ENCODE data around the gene MAML3.

MAML3 gene

DNA sequence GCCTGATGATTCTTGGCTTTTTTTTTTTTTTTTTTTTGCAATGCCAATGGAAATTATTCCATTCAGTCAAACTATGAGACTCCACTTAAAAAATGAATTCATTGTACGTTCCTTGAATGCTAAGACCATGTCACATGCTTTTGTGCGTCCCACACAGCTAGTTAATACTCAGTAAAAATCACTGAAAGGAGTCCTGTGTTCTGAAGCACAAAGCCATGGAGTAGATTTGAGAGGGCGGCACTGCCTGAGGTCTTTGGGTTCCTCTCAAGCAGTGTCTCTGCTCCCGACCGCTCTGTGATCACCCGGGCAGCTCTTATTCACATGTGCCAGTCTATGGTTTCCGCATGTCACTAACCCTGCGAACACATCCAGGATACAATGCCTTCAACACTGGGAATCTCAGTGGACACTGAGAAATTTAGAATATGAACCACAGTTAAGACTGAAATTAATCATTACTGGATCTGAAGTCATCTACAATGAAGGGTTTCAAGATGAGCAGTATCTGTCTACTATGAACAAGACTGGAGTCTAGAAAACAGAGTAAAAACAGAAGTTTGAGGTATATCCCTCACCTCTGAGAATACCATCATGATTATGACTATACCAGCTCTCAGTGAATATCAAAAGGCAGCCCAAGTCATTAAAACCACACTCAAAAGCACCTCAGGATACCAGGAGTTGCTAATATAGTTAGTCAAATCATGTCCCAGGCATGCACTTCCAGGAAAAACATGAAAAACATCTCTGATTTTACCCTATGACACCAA is 295.4 kb downstream of the MAML3 start:
- Histone ChIP-seq H3K9me3 (ENCODE audit: control extremely low read depth in 1 of 5, control insufficient read depth in 4 of 5, insufficient read depth in 2 of 5, low read depth in 1 of 5, low read length in 4 of 5) (no peaks in the 10 kb centered on the region), H3K4me3 (ENCODE audit: control insufficient read depth in 1 of 7, extremely low read depth in 1 of 7, insufficient read depth in 4 of 7, low read depth in 2 of 7, low read length in 6 of 7) (no peak overlapping the region), H3K4me1 (ENCODE audit: control extremely low read depth in 1 of 4, control insufficient read depth in 4 of 4, insufficient read depth in 4 of 4, low read length in 3 of 4) (peaks cover 6 to 25% (median 18%) of the 10 kb centered on the region in 4 experiments), H3K27ac (ENCODE audit: insufficient read depth in 1 of 2, low read depth in 1 of 2, low read length in 2 of 2, poor library complexity in 1 of 2, severe bottlenecking in 2 of 2) (no peak overlapping the region), H3K36me3 (ENCODE audit: control insufficient read depth in 4 of 4, insufficient read depth in 4 of 4, low read length in 3 of 4) (peaks cover 0 to 11% (median 4%) of the 10 kb centered on the region in 4 experiments), H3K27me3 (replicated peaks in 2 of 5; ENCODE audit: control insufficient read depth in 4 of 5, insufficient read depth in 5 of 5, low read length in 4 of 5) (no peaks in the 10 kb centered on the region)
- no peak for DNase-seq
- POLR2A ChIA-PET, result no interaction called here
- CTCF ChIA-PET, result interaction anchor here (0.6 to 0.9 kb wide), 2 partner anchors 43 to 485 kb away, joined by 3 read pairs; no protein-coding TSS in a partner anchor
- 100% methylated on average over 8 of the region's 8 CpGs for WGBS (ENCODE audit: insufficient coverage)

- Histone ChIP-seq H3K9me3 (ENCODE audit: control extremely low read depth in 1 of 5, control insufficient read depth in 4 of 5, insufficient read depth in 2 of 5, low read depth in 1 of 5, low read length in 4 of 5) (no peaks in the 10 kb centered on the region), H3K4me3 (ENCODE audit: control insufficient read depth in 1 of 7, extremely low read depth in 1 of 7, insufficient read depth in 4 of 7, low read depth in 2 of 7, low read length in 6 of 7) (no peak overlapping the region), H3K36me3 (ENCODE audit: control insufficient read depth in 4 of 4, insufficient read depth in 4 of 4, low read length in 3 of 4) (peaks cover 0 to 11% (median 4%) of the 10 kb centered on the region in 4 experiments), H3K27me3 (replicated peaks in 2 of 5; ENCODE audit: control insufficient read depth in 4 of 5, insufficient read depth in 5 of 5, low read length in 4 of 5) (no peaks in the 10 kb centered on the region), H3K4me1 (ENCODE audit: control extremely low read depth in 1 of 4, control insufficient read depth in 4 of 4, insufficient read depth in 4 of 4, low read length in 3 of 4) (peaks cover 6 to 21% (median 18%) of the 10 kb centered on the region in 4 experiments), H3K27ac (ENCODE audit: insufficient read depth in 1 of 2, low read depth in 1 of 2, low read length in 2 of 2, poor library complexity in 1 of 2, severe bottlenecking in 2 of 2) (no peak overlapping the region)
- POLR2A ChIA-PET, result no interaction called here
- no peak for DNase-seq
- CTCF ChIA-PET, result interaction anchor here (0.5 to 2.4 kb wide), 4 partner anchors 8 to 646 kb away, joined by 3 to 7 read pairs (median 3); no protein-coding TSS in a partner anchor
- WGBS (ENCODE audit: insufficient coverage), result 0% methylated on average over 1 of the region's 2 CpGs
Measured at GRCh38 chr4:139857977-139858376, 296.0 kb downstream of the MAML3 start.

DNA sequence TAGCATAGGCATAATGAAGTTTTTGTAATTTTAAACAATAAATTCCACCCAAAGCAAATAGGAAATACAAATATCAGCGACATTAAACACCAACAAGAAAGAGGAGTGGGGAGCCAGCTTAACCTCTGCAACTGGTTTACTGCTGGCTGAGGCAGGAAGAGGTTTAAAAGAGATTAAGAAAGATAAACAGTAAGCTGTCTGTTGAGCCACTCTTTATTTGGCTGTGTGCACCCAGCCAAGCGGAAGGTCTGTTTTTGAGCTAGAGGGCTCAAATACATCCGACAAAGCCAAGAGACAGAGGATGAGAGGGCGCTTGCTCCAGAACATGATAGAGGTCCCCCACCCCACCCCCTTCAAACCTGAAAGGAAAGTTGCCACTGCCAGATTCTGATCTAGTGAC is 297.0 kb downstream of the MAML3 start:
- H3K27ac ChIP-seq (ENCODE audit: insufficient read depth in 1 of 2, low read depth in 1 of 2, low read length in 2 of 2, poor library complexity in 1 of 2, severe bottlenecking in 2 of 2), result peak overlapping the region in 1 of 2 experiments; percentile 46
- DNase-seq, result peak; percentile 31 to 82 (median 71)

DNA sequence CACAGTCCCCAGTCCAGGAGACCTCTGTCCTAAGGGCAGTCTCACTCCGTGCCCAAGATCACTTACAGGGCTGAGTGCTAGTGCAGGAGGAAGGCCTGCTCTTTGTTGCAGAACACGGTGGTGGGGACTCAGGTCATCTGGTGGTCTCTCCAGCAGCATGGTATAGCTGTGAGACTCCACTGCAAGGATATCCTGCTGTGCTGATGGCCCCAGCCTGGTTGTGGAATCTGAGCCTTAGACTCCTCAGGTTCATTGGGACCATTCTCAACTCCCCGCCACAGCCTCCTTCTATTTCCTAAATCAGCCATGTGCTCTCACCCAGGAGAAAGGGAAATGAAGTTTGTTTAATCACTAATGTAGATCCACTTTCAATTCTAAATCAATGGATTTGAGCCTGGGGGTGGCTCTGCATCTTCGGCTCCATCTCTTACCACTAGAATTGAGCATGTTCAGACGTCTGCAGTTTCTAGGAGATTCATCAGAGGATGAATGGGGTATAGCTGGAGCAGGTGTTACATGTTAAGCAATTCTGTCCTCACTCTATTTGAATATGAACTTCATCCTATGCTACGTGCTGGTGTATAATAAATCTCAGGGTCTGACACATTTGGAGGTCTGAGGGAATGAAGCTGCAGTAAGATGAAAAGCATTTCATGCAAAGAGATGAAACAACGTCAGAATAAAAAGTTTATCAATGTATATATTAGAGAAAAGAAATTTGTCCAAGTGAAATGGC is 299.1 kb downstream of the MAML3 start:
- Histone ChIP-seq H3K36me3 (ENCODE audit: control insufficient read depth in 4 of 4, insufficient read depth in 4 of 4, low read length in 3 of 4) (peaks cover 0 to 6% (median 3%) of the 10 kb centered on the region in 4 experiments), H3K27ac (ENCODE audit: insufficient read depth in 1 of 2, low read depth in 1 of 2, low read length in 2 of 2, poor library complexity in 1 of 2, severe bottlenecking in 2 of 2) (no peak overlapping the region), H3K4me1 (ENCODE audit: control extremely low read depth in 1 of 4, control insufficient read depth in 4 of 4, insufficient read depth in 4 of 4, low read length in 3 of 4) (peaks cover 6 to 21% (median 18%) of the 10 kb centered on the region in 4 experiments), H3K9me3 (ENCODE audit: control extremely low read depth in 1 of 5, control insufficient read depth in 4 of 5, insufficient read depth in 2 of 5, low read depth in 1 of 5, low read length in 4 of 5) (no peaks in the 10 kb centered on the region), H3K27me3 (replicated peaks in 2 of 5; ENCODE audit: control insufficient read depth in 4 of 5, insufficient read depth in 5 of 5, low read length in 4 of 5) (no peaks in the 10 kb centered on the region), H3K4me3 (ENCODE audit: control insufficient read depth in 1 of 7, extremely low read depth in 1 of 7, insufficient read depth in 4 of 7, low read depth in 2 of 7, low read length in 6 of 7) (no peak overlapping the region)
- CTCF ChIA-PET, result interaction anchor here (1.2 kb wide), 1 partner anchor 14 kb away, joined by 4 read pairs; no protein-coding TSS in a partner anchor
- no peak for DNase-seq
- WGBS (ENCODE audit: insufficient coverage), result 94% methylated on average over 2 of the region's 7 CpGs
- POLR2A ChIA-PET, result no interaction called here

More for the DNA sequence above, 297.0 kb downstream of the MAML3 start:
- CTCF ChIA-PET, result interaction anchor here (1.2 to 2.4 kb wide), 2 partner anchors 9 to 10 kb away, joined by 3 to 7 read pairs; no protein-coding TSS in a partner anchor
- Histone ChIP-seq H3K4me1 (ENCODE audit: control extremely low read depth in 1 of 4, control insufficient read depth in 4 of 4, insufficient read depth in 4 of 4, low read length in 3 of 4) (peaks cover 6 to 21% (median 18%) of the 10 kb centered on the region in 4 experiments), H3K27me3 (replicated peaks in 2 of 5; ENCODE audit: control insufficient read depth in 4 of 5, insufficient read depth in 5 of 5, low read length in 4 of 5) (no peaks in the 10 kb centered on the region), H3K36me3 (ENCODE audit: control insufficient read depth in 4 of 4, insufficient read depth in 4 of 4, low read length in 3 of 4) (peaks cover 0 to 11% (median 3%) of the 10 kb centered on the region in 4 experiments), H3K4me3 (ENCODE audit: control insufficient read depth in 1 of 7, extremely low read depth in 1 of 7, insufficient read depth in 4 of 7, low read depth in 2 of 7, low read length in 6 of 7) (peak overlapping the region in 2 of 7 experiments; percentile 1 to 47), H3K9me3 (ENCODE audit: control extremely low read depth in 1 of 5, control insufficient read depth in 4 of 5, insufficient read depth in 2 of 5, low read depth in 1 of 5, low read length in 4 of 5) (no peaks in the 10 kb centered on the region)
- 0% methylated on average over 1 of the region's 4 CpGs for WGBS (ENCODE audit: insufficient coverage)
- POLR2A ChIA-PET, result interaction anchor here (1.1 kb wide), 1 partner anchor 15 kb away, joined by 3 read pairs; no protein-coding TSS in a partner anchor

GRCh38 chr4:139853309-139853708 is 300.7 kb downstream of the MAML3 start:
- Histone ChIP-seq H3K27me3 (replicated peaks in 2 of 5; ENCODE audit: control insufficient read depth in 4 of 5, insufficient read depth in 5 of 5, low read length in 4 of 5) (no peaks in the 10 kb centered on the region), H3K4me1 (ENCODE audit: control extremely low read depth in 1 of 4, control insufficient read depth in 4 of 4, insufficient read depth in 4 of 4, low read length in 3 of 4) (peaks cover 9 to 27% (median 18%) of the 10 kb centered on the region in 4 experiments)
- CTCF ChIA-PET, result interaction anchor here (0.8 kb wide), 1 partner anchor 19 kb away, joined by 3 read pairs; no protein-coding TSS in a partner anchor

GRCh38 chr4:139852612-139853269 is 301.2 kb downstream of the MAML3 start:
- no peaks in the 10 kb centered on the region for H3K9me3 ChIP-seq (ENCODE audit: control extremely low read depth in 1 of 5, control insufficient read depth in 4 of 5, insufficient read depth in 2 of 5, low read depth in 1 of 5, low read length in 4 of 5)
- H3K4me1 ChIP-seq (ENCODE audit: control extremely low read depth in 1 of 4, control insufficient read depth in 4 of 4, insufficient read depth in 4 of 4, low read length in 3 of 4), result peaks cover 9 to 25% (median 17%) of the 10 kb centered on the region in 4 experiments
- DNase-seq, result no peak
- H3K36me3 ChIP-seq (ENCODE audit: control insufficient read depth in 4 of 4, insufficient read depth in 4 of 4, low read length in 3 of 4), result peaks cover 0 to 6% (median 3%) of the 10 kb centered on the region in 4 experiments
- no peak overlapping the region for H3K27ac ChIP-seq (ENCODE audit: insufficient read depth in 1 of 2, low read depth in 1 of 2, low read length in 2 of 2, poor library complexity in 1 of 2, severe bottlenecking in 2 of 2)
- H3K4me3 ChIP-seq (ENCODE audit: control insufficient read depth in 1 of 7, extremely low read depth in 1 of 7, insufficient read depth in 4 of 7, low read depth in 2 of 7, low read length in 6 of 7), result no peak overlapping the region
- POLR2A ChIA-PET, result no interaction called here
- no peaks in the 10 kb centered on the region for H3K27me3 ChIP-seq (replicated peaks in 2 of 5; ENCODE audit: control insufficient read depth in 4 of 5, insufficient read depth in 5 of 5, low read length in 4 of 5)
- 90% methylated on average over 2 of the region's 4 CpGs for WGBS (ENCODE audit: insufficient coverage)
- CTCF ChIA-PET, result interaction anchor here (0.8 kb wide), 1 partner anchor 13 kb away, joined by 3 read pairs; no protein-coding TSS in a partner anchor

More at GRCh38 chr4:139853309-139853708, 300.7 kb downstream of the MAML3 start:
- no peak overlapping the region for H3K27ac ChIP-seq (ENCODE audit: insufficient read depth in 1 of 2, low read depth in 1 of 2, low read length in 2 of 2, poor library complexity in 1 of 2, severe bottlenecking in 2 of 2)
- H3K36me3 ChIP-seq (ENCODE audit: control insufficient read depth in 4 of 4, insufficient read depth in 4 of 4, low read length in 3 of 4), result peaks cover 0 to 6% (median 3%) of the 10 kb centered on the region in 4 experiments
- DNase-seq, result no peak
- no peaks in the 10 kb centered on the region for H3K9me3 ChIP-seq (ENCODE audit: control extremely low read depth in 1 of 5, control insufficient read depth in 4 of 5, insufficient read depth in 2 of 5, low read depth in 1 of 5, low read length in 4 of 5)
- H3K4me3 ChIP-seq (ENCODE audit: control insufficient read depth in 1 of 7, extremely low read depth in 1 of 7, insufficient read depth in 4 of 7, low read depth in 2 of 7, low read length in 6 of 7), result no peak overlapping the region
- POLR2A ChIA-PET, result no interaction called here
